BJ (cell line): ENCODE results near the gene STK39. TPM values are rescaled to one million over a fixed set of nuclear protein-coding genes. Genes with fewer than 3 reads are reported as not detected.
"Not testable (repeated sequence)": the region's sequence is repeated elsewhere in the genome, so short reads cannot be mapped to it uniquely, and the experiment has no call there.

Experiments
- CTCF ChIA-PET: fragments of 350-600 bp; formaldehyde crosslinking; extraction: SDS; loops from one replicate; lab custom pipeline; 2021; ENCODE audit warnings: antibody characterized with exemption, inconsistent platforms; lab: Yijun Ruan, JAX
- POLR2A ChIA-PET: fragments of 300-600 bp; sonication (Branson Sonifier 250); formaldehyde crosslinking; extraction: SDS; loops from one replicate; lab custom pipeline; 2021; ENCODE audit warnings: antibody characterized with exemption; lab: Charles Lee
- DNase-seq: peaks from one replicate; pipeline ENCODE4 v3.0.0-alpha.2; 2011; ENCODE audit warnings: low read depth
- H3K27me3 ChIP-seq: 2 replicates; pipeline ENCODE4 v1.6.0; 2011; ENCODE audit warnings: low read length; ENCODE audit not compliant: control insufficient read depth, insufficient read depth
- H3K36me3 ChIP-seq: 2 replicates; pipeline ENCODE4 v1.5.1; 2011; ENCODE audit warnings: low read length; ENCODE audit not compliant: control insufficient read depth, insufficient read depth
- H3K4me3 ChIP-seq: 2 replicates; pipeline ENCODE4 v1.5.1; 2011; ENCODE audit warnings: low read depth, mild to moderate bottlenecking, control low read depth, low read length
- CTCF ChIP-seq: IDR thresholded peaks from 2 replicates; pipeline ENCODE4 v1.5.1; 2011; ENCODE audit warnings: low read depth, mild to moderate bottlenecking, control low read depth, inconsistent platforms, low read length, moderate library complexity; ENCODE audit not compliant: insufficient read depth
- polyA plus RNA-seq: library from polyadenylated mRNA; depleted of rRNA; stranded (reverse); fragments of >200 nt; gene quantifications from 2 replicates; pipeline ENCODE4 v1.2.3, GENCODE V29; 2011

Gene STK39
- polyA plus RNA-seq, 1 experiment: 7.6 TPM

- CTCF ChIA-PET: no interaction called here
- DNase-seq: no peak
- H3K36me3 ChIP-seq: no peaks in the 10 kb centered on the region
- no peak overlapping the region for H3K4me3 ChIP-seq
- H3K27me3 ChIP-seq: no peaks in the 10 kb centered on the region
- POLR2A ChIA-PET: no interaction called here
- no peak for TF ChIP-seq CTCF
These were observed 163.1 kb downstream of the STK39 start for GRCh38 chr2:168084288-168084687.

GRCh38 chr2:168081452-168081851 lies 165.9 kb downstream of the STK39 start:
- H3K36me3 ChIP-seq, H3K27me3 ChIP-seq, H3K4me3 ChIP-seq, DNase-seq, POLR2A ChIA-PET, CTCF ChIA-PET: not testable (repeated sequence)

GRCh38 chr2:168079236-168079635 lies 168.2 kb downstream of the STK39 start:
- CTCF ChIA-PET: no interaction called here
- POLR2A ChIA-PET: no interaction called here
- TF ChIP-seq CTCF: no peak
- Histone ChIP-seq H3K27me3 (no peaks in the 10 kb centered on the region), H3K4me3 (no peak overlapping the region), H3K36me3 (no peaks in the 10 kb centered on the region)
- DNase-seq: no peak

- CTCF ChIA-PET: interaction anchor here (1.0 kb wide), 1 partner anchor 10 kb away, joined by 4 read pairs; no protein-coding TSS in a partner anchor
- POLR2A ChIA-PET: interaction anchor here (0.5 kb wide), 1 partner anchor 782 kb away, joined by 3 read pairs; no protein-coding TSS in a partner anchor
- no peak for DNase-seq
- H3K36me3 ChIP-seq: peaks cover 4% of the 10 kb centered on the region
- H3K27me3 ChIP-seq: no peaks in the 10 kb centered on the region
- TF ChIP-seq CTCF: no peak
- H3K4me3 ChIP-seq: no peak overlapping the region
These were observed 170.7 kb downstream of the STK39 start for GRCh38 chr2:168076731-168077130.

GRCh38 chr2:168075446-168075845 lies 171.9 kb downstream of the STK39 start:
- Histone ChIP-seq H3K36me3 (peaks cover 4% of the 10 kb centered on the region), H3K27me3 (no peaks in the 10 kb centered on the region), H3K4me3 (no peak overlapping the region)
- POLR2A ChIA-PET: no interaction called here
- CTCF ChIA-PET: no interaction called here
- TF ChIP-seq CTCF: no peak
- DNase-seq: no peak
